Smooth muscle cell (in vitro differentiated cells): Measurements from ENCODE around the gene GABBR2. TPM values are rescaled to one million over a fixed set of nuclear protein-coding genes. Genes with fewer than 3 reads are reported as not detected.

Experiments used
- DNase-seq: peaks from one replicate; lab custom pipeline; 2025; ENCODE audit not compliant: unreplicated experiment; lab: John Stamatoyannopoulos, UW
- H2AFZ ChIP-seq: fragments of 200-600 bp; sonication (generic); 2 replicates; pipeline ENCODE4 v1.6.0; 2016; ENCODE audit warnings: antibody characterized with exemption, low read depth, mild to moderate bottlenecking
- H3F3A ChIP-seq: fragments of 200-600 bp; sonication (generic); 2 replicates; pipeline ENCODE4 v1.6.0; 2017; ENCODE audit warnings: antibody characterized with exemption, low read depth
- H3K27ac ChIP-seq: fragments of 200-600 bp; sonication (generic); 2 replicates; pipeline ENCODE4 v1.5.1; 2016; ENCODE audit warnings: low read depth, mild to moderate bottlenecking
- H3K27me3 ChIP-seq: fragments of 200-600 bp; sonication (generic); 2 replicates; pipeline ENCODE4 v1.6.1; 2016; ENCODE audit warnings: low read depth, mild to moderate bottlenecking
- H3K36me3 ChIP-seq: fragments of 200-600 bp; sonication (generic); 2 replicates; pipeline ENCODE4 v1.5.1; 2016; ENCODE audit warnings: low read depth
- H3K4me1 ChIP-seq: fragments of 200-600 bp; sonication (generic); 2 replicates; pipeline ENCODE4 v1.5.1; 2016; ENCODE audit warnings: low read depth
- H3K4me2 ChIP-seq: fragments of 200-600 bp; sonication (generic); 2 replicates; pipeline ENCODE4 v1.6.0; 2016; ENCODE audit warnings: mild to moderate bottlenecking
- H3K4me3 ChIP-seq: fragments of 200-600 bp; sonication (generic); 2 replicates; pipeline ENCODE4 v1.5.1; 2016; ENCODE audit warnings: mild to moderate bottlenecking
- H3K79me2 ChIP-seq: fragments of 200-600 bp; sonication (generic); 2 replicates; pipeline ENCODE4 v1.6.0; 2016; ENCODE audit warnings: low read depth, mild to moderate bottlenecking
- H3K9ac ChIP-seq: fragments of 200-600 bp; sonication (generic); 2 replicates; pipeline ENCODE4 v1.6.0; 2016; ENCODE audit warnings: low read depth
- H3K9me3 ChIP-seq: fragments of 200-600 bp; sonication (generic); replicated peaks from 2 replicates; pipeline ENCODE4 v1.5.1; 2016; ENCODE audit warnings: low read depth
- H4K20me1 ChIP-seq: fragments of 200-600 bp; sonication (generic); 2 replicates; pipeline ENCODE4 v1.6.0; 2016; ENCODE audit warnings: low read depth
- WGBS: methylation state at CpG from one replicate; pipeline ENCODE4 v1.1.7; 2016; ENCODE audit warnings: low lambda C conversion rate; 5-methylcytosine and 5-hydroxymethylcytosine counted together
- polyA plus RNA-seq: library from polyadenylated mRNA; unstranded; fragments of >200 nt; fragmentation: Nextera tagmentation; extraction: Ambion mirVana; gene quantifications from 2 replicates; pipeline ENCODE4 v1.2.1, GENCODE V29; 2016
- total RNA-seq: library from RNA; depleted of rRNA; stranded (reverse); fragments of >200 nt; gene quantifications from 2 replicates; pipeline ENCODE4 v1.2.3, GENCODE V29; 2014
- TF ChIP-seq, protein P1 (sequence below): fragments of 200-600 bp; sonication (generic); IDR thresholded peaks from 2 replicates; pipeline ENCODE4 v1.5.1; 2017; ENCODE audit warnings: borderline replicate concordance, mild to moderate bottlenecking, antibody characterized with exemption; ENCODE audit not compliant: insufficient read depth, poor library complexity, severe bottlenecking

The GABBR2 gene
- total and polyA plus RNA-seq, 2 experiments from 2014 or later: 0.25 TPM; not detected in 1

DNA sequence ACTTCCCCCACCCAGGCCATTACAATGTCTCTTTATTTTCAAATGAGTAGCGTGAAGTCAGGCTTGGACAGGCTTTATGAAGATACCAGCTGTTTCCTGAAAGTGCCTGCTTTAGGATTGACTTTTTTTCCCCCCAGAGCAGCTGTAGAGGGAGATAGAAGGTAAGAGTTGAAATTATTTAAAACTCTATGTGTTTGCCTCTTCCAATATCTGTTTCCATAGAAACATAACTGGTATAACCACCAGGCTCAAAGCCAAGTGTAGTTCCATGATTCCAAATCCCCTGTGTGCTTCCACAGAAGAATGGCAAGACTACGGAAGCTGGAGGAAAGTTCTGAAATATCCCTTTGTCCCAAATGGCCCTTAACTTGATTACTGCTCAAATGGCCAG is 365.9 kb downstream of the GABBR2 start:
- no peak overlapping the region for H2AFZ ChIP-seq
- H3K9ac ChIP-seq: no peak overlapping the region
- H3F3A ChIP-seq: no peaks in the 10 kb centered on the region
- no peak overlapping the region for H3K4me2 ChIP-seq
- 91% methylated on average over 2 of the region's 2 CpGs for WGBS
- H3K36me3 ChIP-seq: no peaks in the 10 kb centered on the region
- no peaks in the 10 kb centered on the region for H3K79me2 ChIP-seq
- H4K20me1 ChIP-seq: no peaks in the 10 kb centered on the region
- peaks cover 35% of the 10 kb centered on the region for H3K27me3 ChIP-seq
- H3K4me1 ChIP-seq: no peaks in the 10 kb centered on the region
- no peak for DNase-seq
- H3K9me3 ChIP-seq: no peaks in the 10 kb centered on the region
- no peak overlapping the region for H3K4me3 ChIP-seq
- no peak overlapping the region for H3K27ac ChIP-seq
- TF ChIP-seq, protein P1, sequence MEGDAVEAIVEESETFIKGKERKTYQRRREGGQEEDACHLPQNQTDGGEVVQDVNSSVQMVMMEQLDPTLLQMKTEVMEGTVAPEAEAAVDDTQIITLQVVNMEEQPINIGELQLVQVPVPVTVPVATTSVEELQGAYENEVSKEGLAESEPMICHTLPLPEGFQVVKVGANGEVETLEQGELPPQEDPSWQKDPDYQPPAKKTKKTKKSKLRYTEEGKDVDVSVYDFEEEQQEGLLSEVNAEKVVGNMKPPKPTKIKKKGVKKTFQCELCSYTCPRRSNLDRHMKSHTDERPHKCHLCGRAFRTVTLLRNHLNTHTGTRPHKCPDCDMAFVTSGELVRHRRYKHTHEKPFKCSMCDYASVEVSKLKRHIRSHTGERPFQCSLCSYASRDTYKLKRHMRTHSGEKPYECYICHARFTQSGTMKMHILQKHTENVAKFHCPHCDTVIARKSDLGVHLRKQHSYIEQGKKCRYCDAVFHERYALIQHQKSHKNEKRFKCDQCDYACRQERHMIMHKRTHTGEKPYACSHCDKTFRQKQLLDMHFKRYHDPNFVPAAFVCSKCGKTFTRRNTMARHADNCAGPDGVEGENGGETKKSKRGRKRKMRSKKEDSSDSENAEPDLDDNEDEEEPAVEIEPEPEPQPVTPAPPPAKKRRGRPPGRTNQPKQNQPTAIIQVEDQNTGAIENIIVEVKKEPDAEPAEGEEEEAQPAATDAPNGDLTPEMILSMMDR: no peak

DNA sequence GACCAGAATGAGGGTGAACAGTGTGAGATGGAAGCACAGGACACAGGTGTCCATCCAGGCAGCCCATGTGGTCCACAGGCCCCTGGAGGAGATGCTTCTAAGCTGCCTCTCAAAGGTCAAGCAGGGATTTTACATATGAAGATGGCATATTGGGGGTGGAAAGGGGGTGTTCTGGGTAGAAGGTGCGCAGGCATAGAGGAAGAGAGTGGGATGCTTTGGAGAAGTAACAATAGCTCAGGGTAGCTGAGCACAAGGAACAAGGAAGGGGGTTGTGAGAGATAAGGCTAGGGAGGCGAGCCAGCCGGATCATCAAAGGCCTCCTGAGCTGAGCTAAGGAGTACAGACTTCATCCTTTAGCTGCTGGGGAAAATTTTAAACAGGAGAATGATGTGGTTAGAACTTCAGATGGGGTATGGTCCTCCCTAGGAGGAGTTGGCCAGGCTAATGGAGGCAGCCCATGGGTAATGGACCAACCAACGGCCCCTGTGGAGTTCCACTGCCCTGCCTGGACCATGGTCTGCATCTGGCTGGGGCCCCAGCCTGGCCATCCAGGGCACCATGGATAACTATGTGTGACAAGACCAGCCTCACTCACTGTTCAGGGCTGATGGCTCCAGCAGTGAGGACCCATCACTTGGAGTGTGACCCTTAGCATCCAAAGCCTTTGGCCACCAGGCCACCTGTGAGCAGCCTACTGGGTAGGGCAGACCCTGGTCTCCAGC is 366.5 kb downstream of the GABBR2 start:
- TF ChIP-seq, protein P1: no peak
- no peak overlapping the region for H3K9ac ChIP-seq
- no peak overlapping the region for H3K4me3 ChIP-seq
- H4K20me1 ChIP-seq: no peaks in the 10 kb centered on the region
- no peak overlapping the region for H2AFZ ChIP-seq
- H3K36me3 ChIP-seq: no peaks in the 10 kb centered on the region
- no peak overlapping the region for H3K27ac ChIP-seq
- no peak overlapping the region for H3K4me2 ChIP-seq
- H3F3A ChIP-seq: no peaks in the 10 kb centered on the region
- DNase-seq: no peak
- 87% methylated on average over 4 of the region's 4 CpGs for WGBS
- no peaks in the 10 kb centered on the region for H3K79me2 ChIP-seq
- no peaks in the 10 kb centered on the region for H3K4me1 ChIP-seq
- no peaks in the 10 kb centered on the region for H3K9me3 ChIP-seq
- peaks cover 31% of the 10 kb centered on the region for H3K27me3 ChIP-seq

DNA sequence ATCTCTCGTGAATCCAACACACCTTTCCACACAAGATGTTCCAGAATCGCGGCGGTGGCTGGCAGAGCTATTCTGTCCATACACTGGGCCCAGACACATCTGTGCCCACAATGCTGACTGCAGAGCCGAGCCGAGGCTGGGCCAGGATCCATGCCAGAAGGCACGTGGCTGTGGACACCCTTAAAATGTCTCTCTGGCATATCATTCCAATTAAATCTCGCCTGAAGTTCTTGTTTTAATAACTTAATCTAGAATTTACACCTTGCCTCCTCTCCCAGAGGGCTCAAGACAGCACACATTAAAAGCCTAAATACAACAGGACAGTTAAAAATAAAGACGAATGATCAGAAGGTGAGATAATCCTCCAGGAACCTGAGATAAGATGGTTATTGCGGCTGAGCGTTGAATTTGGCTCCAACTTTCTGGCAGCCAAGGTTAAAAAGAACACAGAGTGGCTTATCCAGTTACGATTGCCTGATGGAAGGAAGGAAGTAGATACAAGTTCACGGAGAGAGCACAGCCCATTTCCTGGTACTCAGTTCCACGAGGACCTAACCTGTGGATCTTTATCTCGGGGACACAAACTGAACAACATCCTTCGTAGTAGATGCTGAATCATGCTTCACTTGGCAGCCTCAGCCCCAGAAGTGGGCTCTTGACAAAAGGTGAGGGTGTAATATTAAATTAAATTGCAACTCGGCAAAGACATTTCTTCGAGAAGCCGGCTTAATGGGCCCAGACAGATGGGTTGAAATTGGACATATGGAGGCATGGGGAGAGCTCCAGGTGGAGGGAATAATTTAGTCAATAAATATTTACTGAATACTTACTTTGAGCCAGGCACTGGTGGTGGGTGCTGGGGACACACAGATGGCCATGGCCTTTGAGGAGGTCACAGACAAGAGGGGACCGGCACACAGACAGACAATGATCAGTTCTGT is 367.3 kb downstream of the GABBR2 start:
- DNase-seq: no peak
- no peak overlapping the region for H3K9ac ChIP-seq
- no peak overlapping the region for H2AFZ ChIP-seq
- H3K4me3 ChIP-seq: no peak overlapping the region
- H3K4me1 ChIP-seq: no peaks in the 10 kb centered on the region
- no peak overlapping the region for H3K27ac ChIP-seq
- WGBS: 87% methylated on average over 20 of the region's 20 CpGs
- H3F3A ChIP-seq: no peaks in the 10 kb centered on the region
- H3K27me3 ChIP-seq: peaks cover 22% of the 10 kb centered on the region
- no peak overlapping the region for H3K4me2 ChIP-seq
- no peaks in the 10 kb centered on the region for H3K79me2 ChIP-seq
- no peaks in the 10 kb centered on the region for H4K20me1 ChIP-seq
- TF ChIP-seq, protein P1: no peak
- H3K9me3 ChIP-seq: no peaks in the 10 kb centered on the region
- no peaks in the 10 kb centered on the region for H3K36me3 ChIP-seq
